Smooth muscle cell (in vitro differentiated cells): ENCODE data around the gene DYNC2LI1. TPM values are rescaled to one million over a fixed set of nuclear protein-coding genes. Genes with fewer than 3 reads are reported as not detected.

Experiments
- DNase-seq: peaks from one replicate; lab custom pipeline; 2025; ENCODE audit not compliant: unreplicated experiment; lab: John Stamatoyannopoulos, UW
- H2AFZ ChIP-seq: fragments of 200-600 bp; sonication (generic); 2 replicates; pipeline ENCODE4 v1.6.0; 2016; ENCODE audit warnings: antibody characterized with exemption, low read depth, mild to moderate bottlenecking
- H3F3A ChIP-seq: fragments of 200-600 bp; sonication (generic); 2 replicates; pipeline ENCODE4 v1.6.0; 2017; ENCODE audit warnings: antibody characterized with exemption, low read depth
- H3K27ac ChIP-seq: fragments of 200-600 bp; sonication (generic); 2 replicates; pipeline ENCODE4 v1.5.1; 2016; ENCODE audit warnings: low read depth, mild to moderate bottlenecking
- H3K27me3 ChIP-seq: fragments of 200-600 bp; sonication (generic); 2 replicates; pipeline ENCODE4 v1.6.1; 2016; ENCODE audit warnings: low read depth, mild to moderate bottlenecking
- H3K36me3 ChIP-seq: fragments of 200-600 bp; sonication (generic); 2 replicates; pipeline ENCODE4 v1.5.1; 2016; ENCODE audit warnings: low read depth
- H3K4me1 ChIP-seq: fragments of 200-600 bp; sonication (generic); 2 replicates; pipeline ENCODE4 v1.5.1; 2016; ENCODE audit warnings: low read depth
- H3K4me2 ChIP-seq: fragments of 200-600 bp; sonication (generic); 2 replicates; pipeline ENCODE4 v1.6.0; 2016; ENCODE audit warnings: mild to moderate bottlenecking
- H3K4me3 ChIP-seq: fragments of 200-600 bp; sonication (generic); 2 replicates; pipeline ENCODE4 v1.5.1; 2016; ENCODE audit warnings: mild to moderate bottlenecking
- H3K79me2 ChIP-seq: fragments of 200-600 bp; sonication (generic); 2 replicates; pipeline ENCODE4 v1.6.0; 2016; ENCODE audit warnings: low read depth, mild to moderate bottlenecking
- H3K9ac ChIP-seq: fragments of 200-600 bp; sonication (generic); 2 replicates; pipeline ENCODE4 v1.6.0; 2016; ENCODE audit warnings: low read depth
- H3K9me3 ChIP-seq: fragments of 200-600 bp; sonication (generic); replicated peaks from 2 replicates; pipeline ENCODE4 v1.5.1; 2016; ENCODE audit warnings: low read depth
- H4K20me1 ChIP-seq: fragments of 200-600 bp; sonication (generic); 2 replicates; pipeline ENCODE4 v1.6.0; 2016; ENCODE audit warnings: low read depth
- CTCF ChIP-seq: fragments of 200-600 bp; sonication (generic); IDR thresholded peaks from 2 replicates; pipeline ENCODE4 v1.5.1; 2017; ENCODE audit warnings: borderline replicate concordance, mild to moderate bottlenecking, antibody characterized with exemption; ENCODE audit not compliant: insufficient read depth, poor library complexity, severe bottlenecking
- WGBS: methylation state at CpG from one replicate; pipeline ENCODE4 v1.1.7; 2016; ENCODE audit warnings: low lambda C conversion rate; 5-methylcytosine and 5-hydroxymethylcytosine counted together
- polyA plus RNA-seq: library from polyadenylated mRNA; unstranded; fragments of >200 nt; fragmentation: Nextera tagmentation; extraction: Ambion mirVana; gene quantifications from 2 replicates; pipeline ENCODE4 v1.2.1, GENCODE V29; 2016
- total RNA-seq: library from RNA; depleted of rRNA; stranded (reverse); fragments of >200 nt; gene quantifications from 2 replicates; pipeline ENCODE4 v1.2.3, GENCODE V29; 2014

Gene DYNC2LI1
- total and polyA plus RNA-seq, 2 experiments from 2014 or later, result 22.0 to 46.7 TPM

- Histone ChIP-seq H3K27me3 (no peaks in the 10 kb centered on the region), H3F3A (no peaks in the 10 kb centered on the region), H3K4me3 (no peak overlapping the region), H2AFZ (no peak overlapping the region), H3K4me2 (no peak overlapping the region), H3K9me3 (no peaks in the 10 kb centered on the region), H3K4me1 (peaks cover 7% of the 10 kb centered on the region), H3K27ac (no peak overlapping the region), H4K20me1 (no peaks in the 10 kb centered on the region), H3K9ac (no peak overlapping the region), H3K36me3 (no peaks in the 10 kb centered on the region), H3K79me2 (no peaks in the 10 kb centered on the region)
- TF ChIP-seq CTCF, result no peak
- 95% methylated on average over 5 of the region's 5 CpGs for WGBS
- no peak for DNase-seq
Measured at GRCh38 chr2:43751476-43751990, 22.3 kb upstream of the DYNC2LI1 start.

- Histone ChIP-seq H3K27me3 (no peaks in the 10 kb centered on the region), H3K4me2 (no peak overlapping the region), H3K27ac (no peak overlapping the region), H3K36me3 (no peaks in the 10 kb centered on the region), H3K4me3 (no peak overlapping the region), H3K79me2 (no peaks in the 10 kb centered on the region), H3K9me3 (no peaks in the 10 kb centered on the region), H2AFZ (no peak overlapping the region), H4K20me1 (no peaks in the 10 kb centered on the region), H3F3A (no peaks in the 10 kb centered on the region), H3K9ac (no peak overlapping the region), H3K4me1 (peaks cover 7% of the 10 kb centered on the region)
- DNase-seq, result no peak
- TF ChIP-seq CTCF, result no peak
Measured at GRCh38 chr2:43752302-43752701, 21.5 kb upstream of the DYNC2LI1 start.

DNA sequence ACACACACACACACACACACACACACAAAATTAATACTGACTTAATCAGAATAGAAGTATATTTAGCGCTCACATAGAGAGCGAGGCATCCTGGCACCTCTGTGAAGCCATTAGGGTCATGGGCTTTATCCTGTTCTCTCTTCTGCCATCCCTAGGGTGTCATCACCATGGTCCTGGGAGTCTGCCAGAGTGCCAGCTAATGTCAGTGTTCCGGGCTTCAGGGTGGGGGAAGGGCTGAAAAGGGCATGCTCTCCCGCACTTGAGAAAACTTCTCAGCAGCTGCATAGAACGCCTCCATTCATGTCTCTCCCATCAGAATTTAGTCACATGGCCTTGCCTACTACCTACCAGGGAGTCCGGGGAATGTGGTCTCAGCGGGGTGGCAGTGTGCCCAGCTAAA, 19.7 kb upstream of the DYNC2LI1 start:
- H2AFZ ChIP-seq, result no peak overlapping the region
- no peaks in the 10 kb centered on the region for H3K79me2 ChIP-seq
- peaks cover 7% of the 10 kb centered on the region for H3K4me1 ChIP-seq
- H3F3A ChIP-seq, result no peaks in the 10 kb centered on the region
- H4K20me1 ChIP-seq, result no peaks in the 10 kb centered on the region
- no peak for DNase-seq
- no peak for TF ChIP-seq CTCF
- H3K27me3 ChIP-seq, result no peaks in the 10 kb centered on the region
- no peak overlapping the region for H3K4me3 ChIP-seq
- H3K27ac ChIP-seq, result no peak overlapping the region
- no peak overlapping the region for H3K9ac ChIP-seq
- WGBS, result 94% methylated on average over 7 of the region's 7 CpGs
- H3K4me2 ChIP-seq, result no peak overlapping the region
- no peaks in the 10 kb centered on the region for H3K36me3 ChIP-seq
- no peaks in the 10 kb centered on the region for H3K9me3 ChIP-seq

GRCh38 chr2:43758739-43759138, 15.1 kb upstream of the DYNC2LI1 start:
- Histone ChIP-seq H3K4me1 (no peaks in the 10 kb centered on the region), H3F3A (no peaks in the 10 kb centered on the region), H4K20me1 (no peaks in the 10 kb centered on the region), H3K79me2 (no peaks in the 10 kb centered on the region), H3K4me2 (peak overlapping the region; percentile 11), H3K27me3 (no peaks in the 10 kb centered on the region), H3K36me3 (no peaks in the 10 kb centered on the region), H2AFZ (no peak overlapping the region), H3K4me3 (no peak overlapping the region), H3K27ac (peak overlapping the region; percentile 55), H3K9me3 (no peaks in the 10 kb centered on the region), H3K9ac (no peak overlapping the region)
- no peak for DNase-seq
- TF ChIP-seq CTCF, result no peak
- 68% methylated on average over 3 of the region's 3 CpGs for WGBS
